HFFc6 (cell line): Measurements from ENCODE around the gene DAZAP1. TPM values are rescaled to one million over a fixed set of nuclear protein-coding genes. Genes with fewer than 3 reads are reported as not detected.

Experiments used
- DNase-seq: peaks from one replicate; pipeline ENCODE4 v3.0.0-alpha.2; 2018
- H3K27ac Mint-ChIP-seq: 2 replicates; pipeline ENCODE4 v1.8.0; 2020; ENCODE audit warnings: mild to moderate bottlenecking, mixed read lengths
- H3K27me3 Mint-ChIP-seq: 2 replicates; pipeline ENCODE4 v1.8.0; 2021; ENCODE audit warnings: mild to moderate bottlenecking, moderate library complexity, mixed read lengths; ENCODE audit not compliant: insufficient read depth
- H3K36me3 Mint-ChIP-seq: 2 replicates; pipeline ENCODE4 v1.8.0; 2021; ENCODE audit warnings: low read depth, mixed read lengths
- H3K4me1 Mint-ChIP-seq: 2 replicates; pipeline ENCODE4 v1.8.0; 2020; ENCODE audit warnings: low read depth, mixed read lengths
- H3K4me3 Mint-ChIP-seq: 2 replicates; pipeline ENCODE4 v1.8.0; 2020; ENCODE audit warnings: mild to moderate bottlenecking, moderate library complexity, mixed read lengths
- H3K9me3 Mint-ChIP-seq: 2 replicates; pipeline ENCODE4 v1.8.0; 2020; ENCODE audit warnings: mild to moderate bottlenecking, mixed read lengths
- CTCF ChIP-seq: fragments of 200-600 bp; sonication (generic); IDR thresholded peaks from 2 replicates; pipeline ENCODE4 v1.5.0; 2021; ENCODE audit warnings: antibody characterized with exemption, mild to moderate bottlenecking
- total RNA-seq, 6 experiments: library from RNA; stranded (reverse); fragmentation: NEBNext Ultra II Directional; extraction: Animal tissue kit (Norgen Biotek cat#: 25700); gene quantifications; 2 replicates in 1 of 6; 3 replicates in 5 of 6; pipeline ENCODE4 v1.2.3, GENCODE V29; 2021

The DAZAP1 gene
- total RNA-seq, 6 experiments from 2014 or later = 87.2 to 109 (median 103) TPM

- no peak for TF ChIP-seq CTCF
- Mint-ChIP-seq H3K9me3 (no peaks in the 10 kb centered on the region), H3K4me3 (no peak overlapping the region), H3K27ac (no peak overlapping the region), H3K27me3 (peaks cover 1% of the 10 kb centered on the region; the same call in 1 of the 2 replicates), H3K36me3 (peaks cover 14% of the 10 kb centered on the region), H3K4me1 (no peaks in the 10 kb centered on the region)
- DNase-seq = no peak
Observed at GRCh38 chr19:1424192-1424955, 17.0 kb downstream of the DAZAP1 start.

- no peak for DNase-seq
- no peaks in the 10 kb centered on the region for H3K9me3 Mint-ChIP-seq
- no peak overlapping the region for H3K27ac Mint-ChIP-seq
- no peak for TF ChIP-seq CTCF
- H3K4me3 Mint-ChIP-seq = no peak overlapping the region
- peaks cover 4% of the 10 kb centered on the region; the same call in 1 of the 2 replicates for H3K27me3 Mint-ChIP-seq
- H3K4me1 Mint-ChIP-seq = no peaks in the 10 kb centered on the region
- H3K36me3 Mint-ChIP-seq = peaks cover 10% of the 10 kb centered on the region
Observed at GRCh38 chr19:1425102-1425837, 17.9 kb downstream of the DAZAP1 start.

GRCh38 chr19:1425902-1426301 is 18.5 kb downstream of the DAZAP1 start:
- no peaks in the 10 kb centered on the region for H3K9me3 Mint-ChIP-seq
- H3K4me1 Mint-ChIP-seq = no peaks in the 10 kb centered on the region
- TF ChIP-seq CTCF = no peak
- H3K27ac Mint-ChIP-seq = no peak overlapping the region
- H3K4me3 Mint-ChIP-seq = no peak overlapping the region
- H3K27me3 Mint-ChIP-seq = peaks cover 4% of the 10 kb centered on the region; the same call in 1 of the 2 replicates
- H3K36me3 Mint-ChIP-seq = peaks cover 5% of the 10 kb centered on the region
- no peak for DNase-seq

- no peaks in the 10 kb centered on the region for H3K4me1 Mint-ChIP-seq
Observed at GRCh38 chr19:1426736-1427135, 19.4 kb downstream of the DAZAP1 start.

More at GRCh38 chr19:1426736-1427135, 19.4 kb downstream of the DAZAP1 start:
- H3K36me3 Mint-ChIP-seq = peaks cover 4% of the 10 kb centered on the region; the same call in 1 of the 2 replicates
- DNase-seq = no peak
- H3K27me3 Mint-ChIP-seq = peaks cover 4% of the 10 kb centered on the region; the same call in 1 of the 2 replicates
- no peaks in the 10 kb centered on the region for H3K9me3 Mint-ChIP-seq
- TF ChIP-seq CTCF = no peak
- no peak overlapping the region for H3K27ac Mint-ChIP-seq
- no peak overlapping the region for H3K4me3 Mint-ChIP-seq
